ENCODE data around the gene PARP8.

PARP8 gene

DNA sequence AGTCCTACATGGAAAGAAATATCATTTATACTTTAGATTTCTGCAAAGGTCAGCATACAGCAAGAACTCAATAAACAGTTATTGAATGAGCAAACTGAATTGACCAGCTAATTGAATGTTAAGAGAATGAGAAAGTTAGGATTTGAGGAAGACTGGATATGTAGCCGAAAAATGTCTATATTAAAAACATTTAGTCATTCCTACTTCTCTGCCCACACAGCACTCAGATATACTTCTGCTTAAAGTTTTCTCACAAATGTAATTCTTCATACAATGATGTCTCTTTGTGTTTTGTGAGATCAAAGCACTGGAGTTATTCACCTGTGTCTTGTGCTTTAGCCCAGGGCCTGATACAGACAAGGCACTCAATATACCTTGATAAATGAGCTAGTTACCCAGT lies 188.6 kb downstream of the PARP8 start:
- TF ChIP-seq, protein P1, sequence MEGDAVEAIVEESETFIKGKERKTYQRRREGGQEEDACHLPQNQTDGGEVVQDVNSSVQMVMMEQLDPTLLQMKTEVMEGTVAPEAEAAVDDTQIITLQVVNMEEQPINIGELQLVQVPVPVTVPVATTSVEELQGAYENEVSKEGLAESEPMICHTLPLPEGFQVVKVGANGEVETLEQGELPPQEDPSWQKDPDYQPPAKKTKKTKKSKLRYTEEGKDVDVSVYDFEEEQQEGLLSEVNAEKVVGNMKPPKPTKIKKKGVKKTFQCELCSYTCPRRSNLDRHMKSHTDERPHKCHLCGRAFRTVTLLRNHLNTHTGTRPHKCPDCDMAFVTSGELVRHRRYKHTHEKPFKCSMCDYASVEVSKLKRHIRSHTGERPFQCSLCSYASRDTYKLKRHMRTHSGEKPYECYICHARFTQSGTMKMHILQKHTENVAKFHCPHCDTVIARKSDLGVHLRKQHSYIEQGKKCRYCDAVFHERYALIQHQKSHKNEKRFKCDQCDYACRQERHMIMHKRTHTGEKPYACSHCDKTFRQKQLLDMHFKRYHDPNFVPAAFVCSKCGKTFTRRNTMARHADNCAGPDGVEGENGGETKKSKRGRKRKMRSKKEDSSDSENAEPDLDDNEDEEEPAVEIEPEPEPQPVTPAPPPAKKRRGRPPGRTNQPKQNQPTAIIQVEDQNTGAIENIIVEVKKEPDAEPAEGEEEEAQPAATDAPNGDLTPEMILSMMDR (conservative IDR thresholded peaks at IDR 0.05; ENCODE audit: low read depth, low read length), result no peak
- no peak overlapping the region for H3K4me3 ChIP-seq (ENCODE audit: low read depth, low read length)
- DNase-seq (ENCODE audit: low read depth), result no peak

DNA sequence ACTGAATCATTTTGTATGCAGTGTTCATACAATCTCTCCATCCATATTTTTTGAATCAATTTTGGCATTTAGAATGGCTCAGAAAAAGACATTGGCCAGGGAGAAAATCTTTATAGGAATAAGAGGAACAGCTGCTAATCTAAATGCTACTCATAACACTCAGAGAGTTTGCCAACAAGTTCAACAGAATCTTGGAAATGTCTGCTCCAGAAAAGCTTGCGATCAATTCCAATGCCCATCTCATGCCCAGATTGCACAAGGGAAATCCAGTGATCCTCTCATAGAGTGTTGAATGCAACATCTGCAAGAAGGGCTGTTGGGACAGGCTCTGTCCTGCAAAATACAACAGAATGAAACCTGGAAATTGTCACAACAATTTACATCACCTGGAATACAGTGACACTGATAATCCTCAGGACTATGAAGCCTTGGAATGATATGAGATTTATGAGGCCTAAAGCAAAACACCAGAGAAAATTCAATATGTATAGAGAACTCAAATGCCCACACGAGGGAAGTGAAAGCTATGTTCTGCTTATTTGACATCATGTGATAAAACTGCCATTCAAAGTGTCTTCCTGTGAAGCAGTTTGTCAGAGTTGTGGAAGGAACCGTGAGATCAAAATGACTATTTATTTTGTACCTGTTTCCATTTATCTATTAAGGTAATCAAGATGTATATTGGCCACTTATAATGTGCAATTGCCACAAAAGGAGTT lies 190.1 kb downstream of the PARP8 start:
- no peak for DNase-seq (ENCODE audit: low read depth)
- TF ChIP-seq, protein P1 (conservative IDR thresholded peaks at IDR 0.05; ENCODE audit: low read depth, low read length), result no peak
- H3K4me3 ChIP-seq (ENCODE audit: low read depth, low read length), result no peak overlapping the region

DNA sequence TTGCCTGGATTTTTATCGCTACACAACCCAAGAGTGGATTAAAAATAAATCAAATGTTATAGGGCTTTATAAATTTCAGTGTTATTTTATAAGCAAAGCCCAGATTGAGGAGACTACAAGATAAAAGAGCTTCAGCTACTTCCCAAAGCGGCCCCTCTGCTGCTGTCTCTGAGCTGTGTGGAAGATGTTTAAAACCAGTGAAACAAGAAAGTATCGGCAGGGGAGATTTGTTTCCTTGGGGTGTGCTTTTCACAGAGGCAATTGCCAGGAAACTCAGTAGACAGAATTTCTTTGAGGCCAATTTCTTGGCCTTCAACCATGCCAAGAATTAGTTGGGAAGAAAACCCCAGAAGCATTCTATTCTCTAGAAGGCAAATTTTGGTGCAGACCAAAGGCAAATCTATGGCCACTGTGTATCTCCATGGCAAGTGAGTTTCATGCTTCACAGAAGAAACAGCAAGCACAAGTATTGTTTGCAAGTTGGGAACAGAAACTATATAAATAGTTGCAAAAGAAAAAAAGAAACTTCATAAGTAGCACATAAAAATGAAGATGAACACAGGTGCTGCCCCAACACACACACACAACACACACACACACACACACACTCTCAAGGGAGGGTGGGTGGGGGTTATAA lies 197.2 kb downstream of the PARP8 start:
- no peak for DNase-seq (ENCODE audit: low read depth)
- TF ChIP-seq, protein P1 (conservative IDR thresholded peaks at IDR 0.05; ENCODE audit: low read depth, low read length), result no peak
- H3K4me3 ChIP-seq (ENCODE audit: low read depth, low read length), result no peak overlapping the region

DNA sequence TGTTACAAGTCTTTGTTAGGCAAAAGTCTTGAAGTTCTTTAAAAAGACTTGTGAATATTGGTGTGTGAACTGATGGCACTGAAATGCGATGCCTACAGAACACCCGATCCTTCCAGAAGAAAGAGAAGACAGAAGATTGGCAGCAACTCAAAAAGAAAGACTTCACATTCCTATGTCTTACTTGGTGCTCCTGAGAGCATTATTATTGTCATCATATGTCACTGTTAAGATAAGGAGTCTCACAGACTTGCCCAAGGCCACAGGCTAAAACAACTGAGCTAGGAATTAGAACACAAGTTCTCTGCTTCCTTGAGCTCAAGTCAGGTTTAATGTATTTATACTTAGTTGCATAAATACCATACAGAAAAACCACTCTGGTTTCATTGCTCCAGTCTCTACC lies 198.0 kb downstream of the PARP8 start:
- TF ChIP-seq, protein P1 (conservative IDR thresholded peaks at IDR 0.05; ENCODE audit: low read depth, low read length), result no peak
- DNase-seq (ENCODE audit: low read depth), result no peak
- H3K4me3 ChIP-seq (ENCODE audit: low read depth, low read length), result no peak overlapping the region

DNA sequence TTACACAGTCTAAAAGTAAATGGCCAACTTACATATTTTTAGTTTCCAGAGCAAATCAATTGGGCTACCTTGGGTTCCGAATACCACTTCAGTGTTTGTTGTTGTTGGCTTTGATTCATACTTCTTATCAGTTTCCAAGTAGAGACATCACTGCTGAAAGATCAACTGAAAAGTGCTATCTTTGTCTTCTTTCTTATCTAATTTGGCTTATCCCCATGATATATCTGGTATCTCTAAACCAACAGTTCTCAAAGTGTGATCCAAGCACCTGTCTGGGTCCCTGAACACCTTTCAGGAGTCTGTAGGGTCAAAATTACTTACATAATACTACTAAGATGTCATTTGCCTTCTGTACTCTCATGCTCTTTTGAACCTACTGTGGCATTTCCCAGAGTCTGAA lies 200.0 kb downstream of the PARP8 start:
- TF ChIP-seq, protein P1 (conservative IDR thresholded peaks at IDR 0.05; ENCODE audit: low read depth, low read length), result no peak
- no peak for DNase-seq (ENCODE audit: low read depth)
- H3K4me3 ChIP-seq (ENCODE audit: low read depth, low read length), result no peak overlapping the region

DNA sequence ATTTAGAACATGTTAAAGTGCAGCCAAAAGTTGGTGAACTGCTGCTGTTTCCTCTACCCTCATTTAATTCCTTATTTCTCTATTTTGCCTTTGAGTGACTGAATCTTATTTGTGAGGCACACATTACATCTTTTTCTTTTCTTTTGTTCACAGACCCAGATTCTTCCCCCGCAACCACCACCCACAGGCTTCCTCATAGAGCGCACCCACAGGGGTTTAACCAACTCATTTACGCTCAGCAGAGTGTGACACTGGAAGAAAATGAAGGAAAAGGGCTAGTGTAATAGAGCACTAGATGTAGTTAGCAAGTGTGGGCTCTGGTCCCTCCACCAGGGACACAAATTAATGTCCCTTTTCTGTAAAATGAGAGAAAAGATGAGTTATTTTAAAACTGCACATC lies 200.7 kb downstream of the PARP8 start:
- TF ChIP-seq, protein P1 (conservative IDR thresholded peaks at IDR 0.05; ENCODE audit: low read depth, low read length), result no peak
- H3K4me3 ChIP-seq (ENCODE audit: low read depth, low read length), result no peak overlapping the region

More for the DNA sequence above, 200.7 kb downstream of the PARP8 start:
- DNase-seq (ENCODE audit: low read depth), result no peak
